H9 (cell line): Measurements from ENCODE around the gene STIM2. TPM values are rescaled to one million over a fixed set of nuclear protein-coding genes. Genes with fewer than 3 reads are reported as not detected.
A peak's percentile ranks its signal among the peaks of the same experiment; 100 is the strongest.

Source experiments
- DNase-seq: peaks from one replicate; pipeline ENCODE4 v3.0.0-alpha.2; 2017
- H2AFZ ChIP-seq: one replicate; pipeline ENCODE4 v1.6.1; 2013; ENCODE audit warnings: mild to moderate bottlenecking, low read length, control low read depth, moderate library complexity
- H2AK5ac ChIP-seq: 2 replicates; pipeline ENCODE4 v1.6.1; 2013; ENCODE audit warnings: low read length, control low read depth, mixed read lengths; ENCODE audit not compliant: insufficient read length
- H2BK120ac ChIP-seq: one replicate; pipeline ENCODE4 v1.6.1; 2013; ENCODE audit warnings: low read depth, mild to moderate bottlenecking, low read length, control low read depth, inconsistent platforms; ENCODE audit not compliant: poor library complexity, severe bottlenecking
- H2BK12ac ChIP-seq: 2 replicates; pipeline ENCODE4 v1.6.1; 2013; ENCODE audit warnings: low read length, control low read depth, mixed read lengths, low read depth; ENCODE audit not compliant: insufficient read length
- H2BK15ac ChIP-seq: 2 replicates; pipeline ENCODE4 v1.6.1; 2013; ENCODE audit warnings: low read depth, low read length, control low read depth
- H2BK20ac ChIP-seq: one replicate; pipeline ENCODE4 v1.6.1; 2013; ENCODE audit warnings: low read depth, mild to moderate bottlenecking, low read length, control low read depth, inconsistent platforms; ENCODE audit not compliant: poor library complexity, severe bottlenecking
- H2BK5ac ChIP-seq: 2 replicates; pipeline ENCODE4 v1.6.1; 2013; ENCODE audit warnings: low read length, control low read depth, mixed read lengths; ENCODE audit not compliant: insufficient read length
- H3K14ac ChIP-seq: 2 replicates; pipeline ENCODE4 v1.6.1; 2013; ENCODE audit warnings: low read length, control low read depth; ENCODE audit not compliant: insufficient read depth
- H3K18ac ChIP-seq: 2 replicates; pipeline ENCODE4 v1.6.1; 2013; ENCODE audit warnings: low read depth, mild to moderate bottlenecking, mixed read lengths, low read length, control low read depth; ENCODE audit not compliant: insufficient read length
- H3K23ac ChIP-seq: 2 replicates; pipeline ENCODE4 v1.6.1; 2013; ENCODE audit warnings: low read length, control low read depth, mixed read lengths, low read depth; ENCODE audit not compliant: insufficient read length
- H3K23me2 ChIP-seq: 2 replicates; pipeline ENCODE4 v1.6.1; 2013; ENCODE audit warnings: low read depth, mild to moderate bottlenecking, mixed read lengths, low read length, control low read depth; ENCODE audit not compliant: insufficient read length, poor library complexity, severe bottlenecking
- H3K27ac ChIP-seq: 2 replicates; pipeline ENCODE4 v1.5.1; 2013; ENCODE audit warnings: low read length, control low read depth, mixed read lengths, low read depth; ENCODE audit not compliant: insufficient read length
- H3K27me3 ChIP-seq: 2 replicates; pipeline ENCODE4 v1.6.1; 2013; ENCODE audit warnings: low read length, control low read depth, inconsistent platforms; ENCODE audit not compliant: insufficient read depth
- H3K4ac ChIP-seq: 2 replicates; pipeline ENCODE4 v1.6.1; 2013; ENCODE audit warnings: low read depth, mild to moderate bottlenecking, control low read depth, inconsistent platforms, low read length, moderate library complexity
- H3K4me1 ChIP-seq: 2 replicates; pipeline ENCODE4 v1.6.1; 2013; ENCODE audit warnings: low read length, control low read depth, inconsistent platforms; ENCODE audit not compliant: insufficient read depth
- H3K4me2 ChIP-seq: 2 replicates; pipeline ENCODE4 v1.6.1; 2013; ENCODE audit warnings: low read length, control low read depth, mixed read lengths; ENCODE audit not compliant: insufficient read length, insufficient read depth
- H3K56ac ChIP-seq: 2 replicates; pipeline ENCODE4 v1.6.1; 2013; ENCODE audit warnings: low read depth, mild to moderate bottlenecking, mixed read lengths, low read length, control low read depth; ENCODE audit not compliant: insufficient read length
- H3K79me1 ChIP-seq: 2 replicates; pipeline ENCODE4 v1.6.1; 2013; ENCODE audit warnings: low read depth, mild to moderate bottlenecking, moderate library complexity, low read length, control low read depth, inconsistent platforms; ENCODE audit not compliant: insufficient read depth, poor library complexity, severe bottlenecking
- H3K79me2 ChIP-seq: 2 replicates; pipeline ENCODE4 v1.6.1; 2013; ENCODE audit warnings: low read length, control low read depth, inconsistent platforms; ENCODE audit not compliant: insufficient read depth
- H3K9ac ChIP-seq: 2 replicates; pipeline ENCODE4 v1.6.1; 2013; ENCODE audit warnings: low read length, control low read depth, mixed read lengths; ENCODE audit not compliant: insufficient read length; ENCODE audit errors: extremely low read depth
- H3K9me3 ChIP-seq: one replicate; pipeline ENCODE4 v1.6.1; 2013; ENCODE audit warnings: low read depth, low read length, inconsistent platforms; ENCODE audit not compliant: control insufficient read depth
- H3T11ph ChIP-seq: one replicate; pipeline ENCODE4 v1.6.1; 2013; ENCODE audit warnings: mild to moderate bottlenecking, low read length, control low read depth, inconsistent platforms
- H4K20me1 ChIP-seq: one replicate; pipeline ENCODE4 v1.6.1; 2013; ENCODE audit not compliant: control insufficient read depth, insufficient read length, insufficient read depth
- H4K5ac ChIP-seq: 2 replicates; pipeline ENCODE4 v1.6.1; 2013; ENCODE audit warnings: low read depth, mild to moderate bottlenecking, mixed read lengths, low read length, control low read depth; ENCODE audit not compliant: insufficient read length
- H4K8ac ChIP-seq: replicated peaks from 2 replicates; pipeline ENCODE4 v1.6.1; 2013; ENCODE audit warnings: low read length, control low read depth, mixed read lengths, low read depth; ENCODE audit not compliant: insufficient read length
- H4K91ac ChIP-seq: 2 replicates; pipeline ENCODE4 v1.6.1; 2013; ENCODE audit warnings: low read depth, mild to moderate bottlenecking, moderate library complexity, mixed read lengths, low read length, control low read depth; ENCODE audit not compliant: insufficient read length
- H3K27ac Mint-ChIP-seq, 3 experiments: 2 replicates in 2 of 3; 3 replicates in 1 of 3; pipeline ENCODE4 v1.8.0; 2020 to 2021; ENCODE audit warnings: mixed read lengths in 3 of 3, mild to moderate bottlenecking in 1 of 3, moderate library complexity in 1 of 3
- H3K27me3 Mint-ChIP-seq: 2 replicates; pipeline ENCODE4 v1.8.0; 2021; ENCODE audit warnings: low read depth, mild to moderate bottlenecking, moderate library complexity, mixed read lengths
- H3K36me3 Mint-ChIP-seq, 3 experiments: 2 replicates in 2 of 3; 3 replicates in 1 of 3; pipeline ENCODE4 v1.8.0; 2020 to 2021; ENCODE audit warnings: low read depth in 3 of 3, mixed read lengths in 3 of 3; ENCODE audit not compliant: insufficient read depth in 1 of 3
- H3K4me1 Mint-ChIP-seq, 2 experiments: 2 replicates each; pipeline ENCODE4 v1.8.0; 2020; ENCODE audit warnings: mixed read lengths in 2 of 2
- H3K4me3 Mint-ChIP-seq, 2 experiments: 2 replicates in 1 of 2; 3 replicates in 1 of 2; pipeline ENCODE4 v1.8.0; 2020 to 2021; ENCODE audit warnings: mild to moderate bottlenecking in 2 of 2, mixed read lengths in 2 of 2, moderate library complexity in 1 of 2
- H3K9me3 Mint-ChIP-seq, 2 experiments: 2 replicates in 1 of 2; 3 replicates in 1 of 2; pipeline ENCODE4 v1.8.0; 2020; ENCODE audit warnings: mild to moderate bottlenecking in 2 of 2, mixed read lengths in 2 of 2, moderate library complexity in 1 of 2
- WGBS: extraction: QIAGEN DNeasy Blood & Tissue Kit; methylation state at CpG from one replicate; pipeline ENCODE4 v1.1.7; 2013; ENCODE audit warnings: missing lambda C conversion rate, low lambda C conversion rate, mixed read lengths; ENCODE audit not compliant: insufficient read length; ENCODE audit errors: extremely low coverage; 5-methylcytosine and 5-hydroxymethylcytosine counted together
- total RNA-seq: library from RNA; stranded (reverse); gene quantifications from 2 replicates; pipeline ENCODE4 v1.2.1, GENCODE V29; 2021
- TF ChIP-seq, protein P1 (sequence below): fragments of 200-600 bp; sonication (generic); conservative IDR thresholded peaks from 3 replicates; pipeline ENCODE4 v1.8.0; 2021; ENCODE audit warnings: antibody characterized with exemption, mild to moderate bottlenecking

STIM2 gene
- total RNA-seq, 1 experiment from 2014 or later, result 26.2 TPM

DNA sequence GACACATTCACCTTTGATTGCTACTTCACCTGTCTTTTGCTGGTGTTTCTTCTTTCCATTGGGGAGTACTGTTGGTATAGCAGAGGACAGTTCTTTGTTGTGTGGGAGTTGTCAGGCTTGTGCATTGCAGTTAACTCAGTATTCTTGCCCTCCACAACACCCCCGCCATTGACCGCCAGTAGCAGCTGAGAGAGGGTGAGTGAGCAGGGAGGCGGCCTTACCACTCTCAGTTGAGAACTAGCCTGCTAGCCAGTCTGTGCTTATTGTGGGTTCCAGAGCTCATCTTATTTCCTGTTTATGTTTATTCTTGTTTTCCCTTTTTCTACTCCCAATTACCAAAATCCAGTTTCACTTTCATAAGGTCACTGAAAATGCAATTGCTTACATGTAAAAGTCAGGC is 52.2 kb downstream of the STIM2 start:
- Histone ChIP-seq H2BK12ac (no peak overlapping the region), H2BK5ac (no peak overlapping the region), H3T11ph (no peak overlapping the region), H3K56ac (no peak overlapping the region), H3K14ac (no peak overlapping the region), H3K4ac (no peak overlapping the region), H2AK5ac (no peak overlapping the region), H3K23me2 (no peaks in the 10 kb centered on the region), H4K8ac (no peak overlapping the region), H3K27me3 (no peaks in the 10 kb centered on the region), H2BK20ac (no peak overlapping the region), H3K9ac (no peak overlapping the region), H4K91ac (no peak overlapping the region), H3K18ac (no peak overlapping the region), H3K27ac (no peak overlapping the region), H3K23ac (no peak overlapping the region), H4K5ac (no peak overlapping the region), H3K79me2 (no peaks in the 10 kb centered on the region), H3K4me1 (peaks cover 2% of the 10 kb centered on the region; the same call in 1 of the 2 replicates), H2AFZ (no peak overlapping the region), H3K79me1 (peaks cover 2% of the 10 kb centered on the region), H3K9me3 (no peaks in the 10 kb centered on the region), H4K20me1 (no peaks in the 10 kb centered on the region), H2BK15ac (no peak overlapping the region), H3K4me2 (no peak overlapping the region), H2BK120ac (no peak overlapping the region)
- Mint-ChIP-seq H3K36me3 (no peaks in the 10 kb centered on the region), H3K4me3 (no peak overlapping the region), H3K27me3 (no peaks in the 10 kb centered on the region), H3K9me3 (no peaks in the 10 kb centered on the region), H3K27ac (peak overlapping the region in 2 of 3 experiments; percentile 70 to 80; a peak in 4 of 7 replicates), H3K4me1 (peaks cover 26% of the 10 kb centered on the region in 2 experiments)
- no CpG with 5 or more reads among the region's 3 CpGs for WGBS
- DNase-seq, result no peak
- TF ChIP-seq, protein P1, sequence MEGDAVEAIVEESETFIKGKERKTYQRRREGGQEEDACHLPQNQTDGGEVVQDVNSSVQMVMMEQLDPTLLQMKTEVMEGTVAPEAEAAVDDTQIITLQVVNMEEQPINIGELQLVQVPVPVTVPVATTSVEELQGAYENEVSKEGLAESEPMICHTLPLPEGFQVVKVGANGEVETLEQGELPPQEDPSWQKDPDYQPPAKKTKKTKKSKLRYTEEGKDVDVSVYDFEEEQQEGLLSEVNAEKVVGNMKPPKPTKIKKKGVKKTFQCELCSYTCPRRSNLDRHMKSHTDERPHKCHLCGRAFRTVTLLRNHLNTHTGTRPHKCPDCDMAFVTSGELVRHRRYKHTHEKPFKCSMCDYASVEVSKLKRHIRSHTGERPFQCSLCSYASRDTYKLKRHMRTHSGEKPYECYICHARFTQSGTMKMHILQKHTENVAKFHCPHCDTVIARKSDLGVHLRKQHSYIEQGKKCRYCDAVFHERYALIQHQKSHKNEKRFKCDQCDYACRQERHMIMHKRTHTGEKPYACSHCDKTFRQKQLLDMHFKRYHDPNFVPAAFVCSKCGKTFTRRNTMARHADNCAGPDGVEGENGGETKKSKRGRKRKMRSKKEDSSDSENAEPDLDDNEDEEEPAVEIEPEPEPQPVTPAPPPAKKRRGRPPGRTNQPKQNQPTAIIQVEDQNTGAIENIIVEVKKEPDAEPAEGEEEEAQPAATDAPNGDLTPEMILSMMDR, result no peak
